Activated gamma-delta T cell treated with Interleukin-2 at 50 U/mL for 16 hours (primary cell): ENCODE results near the gene TOMM6.

Experiments used
- DNase-seq: peaks from one replicate; pipeline ENCODE4 v3.0.0-alpha.2; 2020

TOMM6 gene

GRCh38 chr6:41787219-41787917, at the start of gene TOMM6:
Gene TOMM6 (plus strand): TSS chr6:41787694. CDS start chr6:41787698, 4 bp downstream.
- peak; percentile 94 for DNase-seq

DNA sequence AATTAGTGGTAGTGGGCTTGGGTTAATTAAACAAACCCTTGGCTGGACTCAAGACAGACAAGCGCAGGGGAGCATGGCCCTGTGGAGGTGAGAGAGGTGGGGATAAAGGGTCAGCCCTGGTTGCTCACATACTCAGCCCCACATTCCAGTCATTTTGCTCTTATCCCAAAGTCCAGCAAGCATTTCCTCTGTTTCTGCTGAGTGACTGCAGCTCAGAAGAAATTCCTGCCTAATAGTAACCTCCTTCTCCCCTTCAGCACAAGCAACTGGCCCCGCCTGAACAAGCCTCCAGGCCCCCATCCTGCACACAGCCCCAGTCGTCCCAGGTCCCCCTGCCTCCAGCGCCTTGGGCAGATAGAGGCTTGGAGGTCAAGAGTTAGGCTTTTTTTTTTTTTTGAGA, 48.5 kb upstream of the TOMM6 start:
- no peak for DNase-seq

- no peak for DNase-seq
Observed at GRCh38 chr6:41740366-41741162, 46.9 kb upstream of the TOMM6 start.

DNA sequence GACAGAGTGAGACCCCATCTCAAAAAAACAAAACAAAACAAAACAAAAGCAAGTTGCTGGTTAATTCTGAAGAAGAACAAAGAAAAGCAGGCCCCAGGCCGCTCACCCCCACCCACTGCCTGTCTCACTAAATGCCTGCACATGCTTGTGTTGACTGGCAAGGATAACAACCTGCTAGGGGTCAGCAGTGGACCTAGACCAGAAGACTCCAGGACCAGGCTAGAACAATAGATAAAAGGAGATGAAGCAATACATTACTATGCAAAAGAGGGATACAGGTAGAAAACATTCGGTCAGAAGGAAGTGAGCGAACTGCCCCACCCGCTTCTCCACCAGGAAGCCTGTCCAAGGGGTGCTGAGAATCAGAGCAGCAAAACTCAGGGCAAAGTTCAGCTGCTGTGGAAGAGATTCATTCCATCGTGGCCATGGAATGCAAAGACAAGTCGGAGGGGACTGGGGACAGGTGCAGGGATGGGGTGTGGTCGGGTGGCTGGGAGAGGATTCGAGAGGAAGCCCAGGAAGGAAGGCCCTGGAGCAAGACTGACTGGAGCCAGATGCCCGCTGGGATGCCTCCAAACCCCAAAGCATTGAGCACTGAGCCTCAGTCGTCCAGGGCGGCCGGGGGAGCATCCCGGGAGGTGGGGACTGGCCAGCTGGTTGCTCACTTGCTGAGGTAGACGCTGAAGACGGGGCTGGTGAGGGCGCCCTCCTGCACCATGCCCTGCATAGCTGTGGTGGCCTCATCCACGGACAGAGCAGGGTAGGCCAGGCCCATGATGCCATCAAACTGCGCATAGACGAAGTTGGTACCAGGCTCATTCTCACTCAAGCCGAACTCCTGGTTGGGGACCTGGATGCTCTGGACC, 45.6 kb upstream of the TOMM6 start:
- DNase-seq, result no peak

- no peak for DNase-seq
Observed at GRCh38 chr6:41743406-41744235, 43.9 kb upstream of the TOMM6 start.

- DNase-seq, result no peak
Observed at GRCh38 chr6:41744236-41744787, 43.2 kb upstream of the TOMM6 start.

DNA sequence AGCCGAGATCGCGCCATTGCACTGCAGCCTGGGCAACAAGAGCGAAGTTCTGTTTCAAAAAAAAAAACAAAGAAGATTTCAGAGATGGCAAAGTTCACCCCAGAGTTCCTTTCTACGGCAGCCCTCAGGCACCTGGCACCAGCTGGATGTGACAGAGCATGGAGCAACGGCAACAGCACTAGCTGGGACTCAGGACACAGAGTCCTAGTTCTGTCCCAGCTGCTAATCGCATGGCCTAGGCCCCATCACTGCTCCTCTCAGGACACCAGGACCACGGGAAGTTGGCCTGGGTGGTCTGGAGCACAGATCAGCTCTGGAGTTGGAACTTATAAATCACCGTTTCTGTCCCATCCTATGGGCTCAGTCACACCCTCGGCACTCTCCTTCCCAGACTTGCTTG, 41.4 kb upstream of the TOMM6 start:
- DNase-seq, result no peak

- DNase-seq, result no peak
Observed at GRCh38 chr6:41747256-41748101, 40.0 kb upstream of the TOMM6 start, which contains the start of gene PGC. Gene PGC (minus strand): TSS chr6:41747397. CDS start chr6:41747334, 63 bp downstream.

DNA sequence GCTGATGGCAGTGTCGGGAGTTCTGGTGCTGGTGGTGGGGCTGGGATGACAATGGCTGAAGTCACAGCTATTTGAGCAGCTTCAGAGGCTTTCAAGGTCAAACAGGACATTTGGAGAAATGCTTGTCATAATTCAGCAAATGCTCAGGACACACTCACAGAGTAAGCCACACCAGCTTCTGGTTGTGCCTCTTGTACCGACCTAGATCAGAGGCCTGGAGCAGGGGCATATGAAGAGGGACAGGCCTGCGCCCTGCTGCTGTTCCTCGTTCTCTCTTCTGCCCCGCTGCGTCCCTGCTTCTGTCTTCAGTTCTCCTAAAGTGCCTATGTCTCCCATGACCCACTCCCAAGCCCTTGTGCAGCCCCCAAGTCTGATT, 39.4 kb upstream of the TOMM6 start:
- DNase-seq, result no peak

GRCh38 chr6:41748542-41748941, 39.0 kb upstream of the TOMM6 start:
- no peak for DNase-seq

GRCh38 chr6:41750374-41750773, 37.1 kb upstream of the TOMM6 start:
- no peak for DNase-seq

DNA sequence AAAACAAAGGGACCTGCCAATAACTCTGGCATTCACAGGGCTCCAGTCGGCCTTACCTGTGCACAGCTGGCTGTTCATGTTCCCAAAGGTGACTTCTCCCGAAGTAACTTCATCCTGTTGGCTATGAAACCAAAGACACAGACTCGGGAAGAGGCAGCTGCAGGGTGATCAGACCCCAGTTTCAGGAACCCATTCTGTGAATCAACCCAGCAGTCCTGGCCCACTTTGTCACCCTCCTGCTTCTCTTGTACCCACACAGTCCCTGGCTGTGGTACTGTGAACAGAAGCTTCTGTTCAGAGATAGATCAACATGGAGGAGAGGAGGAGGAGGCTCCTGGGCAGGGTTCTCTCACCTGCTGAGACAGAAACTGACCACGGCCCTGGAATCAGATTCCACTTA, 31.6 kb upstream of the TOMM6 start:
- DNase-seq, result no peak

- no peak for DNase-seq
Observed at GRCh38 chr6:41756354-41756753, 31.1 kb upstream of the TOMM6 start.

- no peak for DNase-seq
Observed at GRCh38 chr6:41757271-41757670, 30.2 kb upstream of the TOMM6 start.

- DNase-seq, result no peak
Observed at GRCh38 chr6:41757931-41758640, 29.4 kb upstream of the TOMM6 start.

DNA sequence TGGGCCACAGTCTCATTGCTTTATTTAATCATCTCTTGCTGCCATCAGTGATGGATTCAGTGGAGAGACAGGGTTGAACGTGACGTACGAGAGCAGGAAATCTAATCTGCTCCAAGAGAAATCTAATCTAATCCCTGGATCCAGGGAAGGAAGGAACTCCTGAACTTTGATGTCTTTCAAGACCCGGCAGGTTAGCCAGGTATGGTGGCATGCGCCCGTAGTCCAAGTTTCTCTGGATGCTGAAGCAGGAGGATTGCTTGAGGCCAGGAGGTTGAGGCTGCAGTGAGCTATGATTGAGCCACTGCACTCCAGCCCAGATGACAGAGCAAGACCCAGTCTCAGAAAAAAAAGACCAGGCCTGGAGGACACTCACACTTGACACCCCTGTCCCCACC, 28.9 kb upstream of the TOMM6 start:
- DNase-seq, result no peak

GRCh38 chr6:41759106-41759904, 28.2 kb upstream of the TOMM6 start:
- no peak for DNase-seq

GRCh38 chr6:41759905-41760579, 27.5 kb upstream of the TOMM6 start:
- DNase-seq, result no peak

GRCh38 chr6:41763470-41763869, 24.0 kb upstream of the TOMM6 start:
- DNase-seq, result no peak
